Activated naive CD8-positive, alpha-beta T cell treated with anti-CD3 and anti-CD28 coated beads for 36 hours (primary cell): ENCODE measurements around the gene CYP3A4. TPM values are rescaled to one million over a fixed set of nuclear protein-coding genes. Genes with fewer than 3 reads are reported as not detected.
"Not testable (repeated sequence)": the region's sequence is repeated elsewhere in the genome, so short reads cannot be mapped to it uniquely, and the experiment has no call there.

Experiments
- DNase-seq: peaks from one replicate; pipeline ENCODE4 v3.0.0; 2021
- H3K27ac Mint-ChIP-seq: one replicate; pipeline ENCODE4 v1.8.0; 2022; ENCODE audit warnings: mild to moderate bottlenecking, moderate library complexity, mixed read lengths
- H3K27me3 Mint-ChIP-seq: one replicate; pipeline ENCODE4 v1.8.0; 2022; ENCODE audit warnings: mild to moderate bottlenecking, mixed read lengths
- H3K36me3 Mint-ChIP-seq: one replicate; pipeline ENCODE4 v1.8.0; 2021; ENCODE audit warnings: mild to moderate bottlenecking, mixed read lengths
- H3K4me1 Mint-ChIP-seq: one replicate; pipeline ENCODE4 v1.8.0; 2021; ENCODE audit warnings: mixed read lengths
- H3K4me3 Mint-ChIP-seq: one replicate; pipeline ENCODE4 v1.8.0; 2022; ENCODE audit warnings: mild to moderate bottlenecking, moderate library complexity, mixed read lengths
- H3K9me3 Mint-ChIP-seq: one replicate; pipeline ENCODE4 v1.8.0; 2022; ENCODE audit warnings: mixed read lengths
- total RNA-seq, 2 experiments: library from RNA; stranded (reverse); gene quantifications; one replicate each; pipeline ENCODE4 v1.2.3, GENCODE V29; 2021

Gene CYP3A4
- total RNA-seq, 2 experiments from 2014 or later: not detected

DNA sequence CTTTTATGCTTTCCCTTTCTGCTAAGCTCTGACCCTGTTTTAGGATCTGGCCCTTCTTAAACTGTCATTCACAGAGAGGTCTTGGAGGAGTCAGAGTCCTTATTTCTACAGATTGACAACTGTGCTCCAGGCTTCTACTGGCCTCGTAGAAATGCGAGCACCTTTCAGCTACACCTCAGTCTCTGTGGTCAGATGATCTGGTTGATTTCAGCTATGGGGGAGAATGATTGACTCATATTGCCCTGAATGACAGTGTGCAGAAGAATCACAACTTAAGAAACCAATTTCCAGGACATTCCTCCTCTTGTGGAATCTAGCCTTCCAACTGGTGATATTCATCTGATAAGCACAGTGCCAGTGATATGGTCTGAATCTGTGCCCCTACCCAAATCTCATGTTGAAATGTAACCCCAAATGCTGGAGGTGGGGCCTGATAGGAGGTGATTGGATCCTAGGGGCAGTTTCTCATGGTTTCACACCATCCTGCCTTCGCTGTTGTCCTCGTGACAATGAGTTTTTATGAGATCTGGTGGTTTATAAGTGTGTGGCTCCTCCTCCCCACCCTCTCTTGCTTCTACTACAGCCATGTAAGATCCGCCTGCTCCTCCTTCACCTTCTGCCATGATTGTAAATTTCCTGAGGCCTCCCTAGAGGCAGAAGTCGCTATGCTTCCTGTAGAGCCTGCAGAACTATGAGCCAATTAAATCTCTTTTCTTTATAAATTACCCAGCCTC is 35.0 kb downstream of the CYP3A4 start:
- Mint-ChIP-seq H3K4me1 (no peaks in the 10 kb centered on the region), H3K4me3 (no peak overlapping the region), H3K9me3 (peaks cover 2% of the 10 kb centered on the region), H3K36me3 (no peaks in the 10 kb centered on the region), H3K27ac (no peak overlapping the region), H3K27me3 (peaks cover 4% of the 10 kb centered on the region)
- DNase-seq: no peak

DNA sequence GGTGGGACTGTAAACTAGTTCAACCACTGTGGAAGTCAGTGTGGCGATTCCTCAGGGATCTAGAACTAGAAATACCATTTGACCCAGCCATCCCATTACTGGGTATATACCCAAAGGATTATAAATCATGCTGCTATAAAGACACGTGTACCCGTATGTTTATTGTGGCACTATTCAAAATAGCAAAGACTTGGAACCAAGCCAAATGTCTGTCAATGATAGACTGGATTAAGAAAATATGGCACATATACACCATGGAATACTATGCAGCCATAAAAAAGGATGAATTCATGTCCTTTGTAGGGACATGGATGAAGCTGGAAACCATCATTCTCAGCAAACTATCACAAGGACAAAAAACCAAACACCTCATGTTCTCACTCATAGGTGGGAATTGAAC is 37.1 kb downstream of the CYP3A4 start:
- not testable (repeated sequence) for H3K9me3 Mint-ChIP-seq, H3K36me3 Mint-ChIP-seq, DNase-seq, H3K4me1 Mint-ChIP-seq, H3K4me3 Mint-ChIP-seq, H3K27me3 Mint-ChIP-seq, H3K27ac Mint-ChIP-seq

DNA sequence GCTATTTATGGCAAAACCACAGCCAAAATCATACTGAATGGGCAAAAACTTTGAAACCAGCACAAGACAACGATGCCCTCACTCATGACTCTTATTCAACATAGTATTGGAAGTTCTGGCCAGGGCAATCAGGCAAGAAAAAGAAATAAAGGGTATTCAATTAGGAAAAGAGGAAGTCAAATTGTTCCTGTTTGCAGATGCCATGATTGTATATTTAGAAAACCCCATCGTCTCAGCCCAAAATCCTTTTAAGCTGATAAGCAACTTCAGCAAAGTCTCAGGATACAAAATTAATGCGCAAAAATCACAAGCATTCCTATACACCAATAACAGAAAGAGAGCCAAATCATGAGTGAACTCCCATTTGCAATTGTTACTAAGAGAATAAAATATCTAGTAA is 38.6 kb downstream of the CYP3A4 start:
- DNase-seq, H3K9me3 Mint-ChIP-seq, H3K27ac Mint-ChIP-seq: not testable (repeated sequence)

DNA sequence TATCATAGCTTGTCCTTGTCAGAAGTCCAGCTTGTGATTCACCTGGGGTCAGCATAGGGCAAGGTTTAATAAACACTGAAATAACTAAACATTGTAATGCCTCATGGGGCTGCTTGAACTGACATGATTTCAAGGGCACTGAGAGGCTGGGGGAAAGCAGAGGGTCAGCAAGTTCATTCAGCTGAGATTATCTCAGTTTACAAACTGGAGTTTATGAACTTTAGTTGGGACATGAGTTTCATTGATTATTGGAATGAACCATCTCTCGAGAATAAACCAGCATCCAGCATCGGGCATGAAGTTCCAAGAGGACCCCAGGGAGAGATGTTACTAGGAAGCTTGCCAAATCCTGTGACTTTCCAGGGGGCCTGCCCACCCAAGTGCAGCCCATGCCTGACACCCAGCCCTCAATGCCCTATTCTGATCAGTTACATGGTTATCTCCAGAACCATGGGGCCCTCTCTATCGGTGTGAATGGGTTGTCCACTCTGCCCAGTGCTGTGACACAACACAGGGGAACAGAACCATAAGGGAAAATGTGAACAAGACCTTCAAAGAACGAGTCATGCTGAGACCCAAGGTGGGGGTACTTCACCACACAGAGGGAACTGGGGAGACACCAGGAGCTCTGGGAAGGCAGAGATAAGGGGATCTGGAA is 41.1 kb downstream of the CYP3A4 start:
- no peak for DNase-seq
- H3K27ac Mint-ChIP-seq: no peak overlapping the region
- peaks cover 2% of the 10 kb centered on the region for H3K9me3 Mint-ChIP-seq
- peaks cover 16% of the 10 kb centered on the region for H3K36me3 Mint-ChIP-seq
- no peak overlapping the region for H3K4me3 Mint-ChIP-seq
- H3K4me1 Mint-ChIP-seq: peaks cover 3% of the 10 kb centered on the region
- H3K27me3 Mint-ChIP-seq: no peaks in the 10 kb centered on the region

More for the DNA sequence above, 38.6 kb downstream of the CYP3A4 start:
- H3K4me1 Mint-ChIP-seq, H3K4me3 Mint-ChIP-seq, H3K27me3 Mint-ChIP-seq: not testable (repeated sequence)
- H3K36me3 Mint-ChIP-seq: peaks cover 11% of the 10 kb centered on the region

DNA sequence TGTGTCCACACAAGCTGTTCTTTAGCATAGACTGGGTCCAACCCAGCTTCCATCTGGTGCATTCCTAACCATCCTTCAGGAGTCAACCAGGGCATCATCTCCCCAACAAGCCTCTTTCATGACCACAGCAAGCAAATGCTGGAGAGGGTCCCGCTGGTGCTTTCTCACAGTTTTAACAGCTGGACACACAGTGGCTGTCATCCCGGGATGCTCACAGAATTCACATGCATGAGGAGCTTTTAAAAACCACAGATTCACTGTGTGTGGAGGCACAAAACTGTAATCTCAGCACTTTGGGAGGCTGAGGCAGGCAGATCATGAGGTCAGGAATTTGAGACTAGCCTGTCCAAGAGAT is 42.6 kb downstream of the CYP3A4 start:
- H3K9me3 Mint-ChIP-seq: peaks cover 2% of the 10 kb centered on the region
- H3K36me3 Mint-ChIP-seq: peaks cover 20% of the 10 kb centered on the region
- H3K4me3 Mint-ChIP-seq: no peak overlapping the region
- peaks cover 3% of the 10 kb centered on the region for H3K4me1 Mint-ChIP-seq
- H3K27ac Mint-ChIP-seq: no peak overlapping the region
- DNase-seq: no peak
- H3K27me3 Mint-ChIP-seq: no peaks in the 10 kb centered on the region

DNA sequence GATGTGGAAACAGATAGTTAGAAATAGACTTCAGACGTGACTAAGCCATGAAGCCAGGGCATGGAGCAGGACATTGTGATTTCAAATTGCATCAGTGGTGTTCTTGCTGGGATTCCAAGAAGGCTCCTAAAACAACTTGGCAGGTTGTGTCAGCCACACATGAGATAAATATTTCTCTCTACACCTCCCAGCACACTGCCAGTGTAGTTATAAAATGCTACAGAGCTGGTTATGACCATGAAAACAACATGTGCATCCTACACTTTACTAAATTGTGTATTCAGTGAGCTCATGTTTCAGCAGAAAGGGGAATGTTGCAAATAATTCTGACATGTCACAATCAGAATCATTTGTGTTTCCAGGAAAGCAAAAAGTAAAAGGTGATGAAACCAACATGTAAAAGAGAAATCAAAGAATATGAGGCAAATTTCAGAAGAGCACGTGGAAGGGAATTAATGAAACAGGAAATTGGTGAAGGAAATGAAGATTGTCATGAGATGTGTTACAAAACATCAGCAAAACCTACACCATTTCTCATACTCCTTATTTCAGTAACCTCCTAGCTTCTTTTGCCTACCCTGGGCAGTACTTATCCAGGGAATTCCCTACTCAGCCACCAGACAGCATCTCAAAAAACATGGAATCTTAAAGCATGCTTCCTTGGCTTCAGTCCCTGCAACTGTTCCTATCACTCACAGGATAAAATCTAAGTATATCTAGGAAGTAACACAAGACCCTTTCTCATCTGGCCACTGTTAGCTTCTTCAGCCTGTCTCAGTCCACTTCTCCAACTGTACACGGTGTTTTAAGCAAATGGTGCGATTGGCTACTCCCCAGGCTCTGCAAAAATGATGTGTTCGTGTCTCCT is 43.2 kb downstream of the CYP3A4 start:
- peaks cover 2% of the 10 kb centered on the region for H3K9me3 Mint-ChIP-seq
- peaks cover 20% of the 10 kb centered on the region for H3K36me3 Mint-ChIP-seq
- peak overlapping the region; percentile 54 for H3K27ac Mint-ChIP-seq
- no peak overlapping the region for H3K4me3 Mint-ChIP-seq
- DNase-seq: no peak
- H3K27me3 Mint-ChIP-seq: no peaks in the 10 kb centered on the region
- H3K4me1 Mint-ChIP-seq: peaks cover 3% of the 10 kb centered on the region

DNA sequence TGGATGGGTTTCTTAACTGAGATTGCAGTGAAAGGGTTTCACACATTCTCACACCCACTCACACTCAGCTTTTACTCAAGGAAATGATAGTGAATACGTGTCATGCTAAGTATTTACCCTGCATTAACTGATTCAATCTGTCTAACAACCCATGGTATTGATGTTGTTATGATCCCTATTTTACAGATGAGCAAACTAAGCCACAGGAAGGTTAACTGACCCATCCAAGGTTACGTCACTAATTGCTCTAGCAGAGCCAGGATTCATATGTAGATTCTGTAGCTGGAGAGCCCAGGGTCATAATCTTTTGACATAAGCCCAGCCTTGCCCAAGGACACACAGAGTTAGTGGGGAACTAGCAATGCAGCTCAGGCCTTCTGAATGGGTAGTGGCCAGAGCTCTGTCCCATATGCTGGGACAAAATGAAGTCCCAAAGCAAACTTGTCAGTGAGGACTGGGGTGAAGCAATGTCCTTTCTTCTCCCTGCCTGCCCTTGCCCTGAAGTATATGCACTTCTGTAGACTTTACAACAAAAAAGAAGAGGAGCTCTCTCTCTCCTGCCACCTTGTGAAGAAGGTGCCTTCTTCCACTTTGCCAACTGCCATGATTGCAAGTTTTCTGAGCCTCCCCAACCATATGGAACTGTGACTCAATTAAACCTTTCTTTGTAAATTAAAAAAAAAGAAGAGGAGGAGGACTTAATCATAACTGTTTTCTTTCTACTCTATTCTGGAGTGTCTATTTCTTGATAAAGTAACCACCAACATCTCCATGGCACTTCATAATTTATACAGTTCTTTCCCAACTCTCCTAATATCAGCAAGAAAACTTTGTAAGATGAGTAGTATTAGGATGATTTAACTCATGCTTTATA is 44.0 kb downstream of the CYP3A4 start:
- peaks cover 20% of the 10 kb centered on the region for H3K36me3 Mint-ChIP-seq
- H3K9me3 Mint-ChIP-seq: no peaks in the 10 kb centered on the region
- H3K4me1 Mint-ChIP-seq: peaks cover 3% of the 10 kb centered on the region
- no peaks in the 10 kb centered on the region for H3K27me3 Mint-ChIP-seq
- no peak overlapping the region for H3K4me3 Mint-ChIP-seq
- no peak overlapping the region for H3K27ac Mint-ChIP-seq
- DNase-seq: no peak

DNA sequence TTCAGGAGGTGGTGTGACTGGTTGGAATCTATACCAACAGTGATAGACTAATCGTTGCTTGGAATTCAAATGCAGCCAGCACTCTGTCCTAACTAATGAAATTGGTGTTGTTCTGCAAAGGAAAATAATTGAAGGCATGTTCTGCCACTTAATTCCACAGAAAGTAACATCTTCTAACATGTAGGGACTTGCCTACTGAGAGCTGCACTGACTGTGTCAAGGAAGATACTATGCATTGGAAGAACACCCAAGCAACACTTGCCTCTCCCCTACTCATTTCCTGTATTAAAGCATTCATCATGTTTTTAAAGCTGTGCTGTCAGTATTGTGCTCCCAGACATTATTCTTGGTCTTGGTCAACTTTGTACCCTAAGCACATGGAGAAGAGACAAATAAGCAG is 46.3 kb downstream of the CYP3A4 start:
- DNase-seq: no peak
- no peaks in the 10 kb centered on the region for H3K27me3 Mint-ChIP-seq
- H3K36me3 Mint-ChIP-seq: peaks cover 20% of the 10 kb centered on the region
- H3K27ac Mint-ChIP-seq: no peak overlapping the region
- H3K9me3 Mint-ChIP-seq: no peaks in the 10 kb centered on the region
- peaks cover 6% of the 10 kb centered on the region for H3K4me1 Mint-ChIP-seq
- no peak overlapping the region for H3K4me3 Mint-ChIP-seq

DNA sequence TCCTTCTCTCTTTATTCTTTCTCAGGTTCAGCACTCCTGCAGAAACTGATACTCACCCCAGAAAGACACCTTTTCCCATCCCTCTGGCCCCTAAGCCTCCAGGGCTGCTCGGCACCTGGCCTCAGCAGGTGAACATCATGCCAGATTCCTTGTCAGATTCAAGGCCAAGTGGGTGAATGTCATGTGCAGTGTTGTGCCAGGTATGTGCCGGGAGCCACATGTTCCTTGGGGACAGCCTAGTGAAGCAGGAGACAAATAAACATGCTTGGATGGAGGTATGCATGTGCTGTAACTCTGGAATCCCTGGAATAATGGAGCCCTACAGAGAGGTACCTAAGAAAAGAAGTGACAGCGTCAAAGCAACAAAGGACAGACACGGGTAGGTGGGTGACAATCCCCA is 47.3 kb downstream of the CYP3A4 start:
- DNase-seq, H3K4me3 Mint-ChIP-seq, H3K27me3 Mint-ChIP-seq, H3K9me3 Mint-ChIP-seq, H3K27ac Mint-ChIP-seq: not testable (repeated sequence)
- Mint-ChIP-seq H3K4me1 (peaks cover 13% of the 10 kb centered on the region), H3K36me3 (peaks cover 17% of the 10 kb centered on the region)

DNA sequence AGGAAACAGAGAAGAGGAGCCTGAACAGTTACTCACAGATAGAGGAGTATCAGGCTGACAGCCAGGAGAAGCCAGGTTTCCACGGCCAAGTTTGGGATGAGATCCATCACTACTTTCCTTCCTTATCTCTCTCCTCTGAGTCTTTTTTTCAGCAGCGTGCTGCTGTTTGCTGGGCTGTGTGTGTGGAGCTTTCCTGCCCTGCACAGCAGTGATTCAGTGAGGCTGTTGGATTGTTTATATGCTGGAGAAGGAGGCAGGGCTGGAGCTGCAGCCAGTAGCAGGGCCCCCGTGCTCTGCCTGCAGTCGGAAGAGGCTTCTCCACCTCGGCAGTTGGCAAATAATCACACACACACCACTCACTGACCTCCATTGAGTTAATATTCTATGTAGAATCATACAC is 49.0 kb downstream of the CYP3A4 start, which contains the start of gene CYP3A7:
Gene CYP3A7 (minus strand): TSS at position 210 of the 400 bp plus-strand sequence. CDS start 103 bp downstream, at position 107.
- Mint-ChIP-seq H3K27me3 (no peaks in the 10 kb centered on the region), H3K27ac (no peak within 1 kb of the TSS), H3K9me3 (no peaks in the 10 kb centered on the region), H3K36me3 (peaks cover 9% of the 10 kb centered on the region), H3K4me3 (no peak within 1 kb of the TSS), H3K4me1 (peaks cover 12% of the 10 kb centered on the region)
- DNase-seq: no peak

DNA sequence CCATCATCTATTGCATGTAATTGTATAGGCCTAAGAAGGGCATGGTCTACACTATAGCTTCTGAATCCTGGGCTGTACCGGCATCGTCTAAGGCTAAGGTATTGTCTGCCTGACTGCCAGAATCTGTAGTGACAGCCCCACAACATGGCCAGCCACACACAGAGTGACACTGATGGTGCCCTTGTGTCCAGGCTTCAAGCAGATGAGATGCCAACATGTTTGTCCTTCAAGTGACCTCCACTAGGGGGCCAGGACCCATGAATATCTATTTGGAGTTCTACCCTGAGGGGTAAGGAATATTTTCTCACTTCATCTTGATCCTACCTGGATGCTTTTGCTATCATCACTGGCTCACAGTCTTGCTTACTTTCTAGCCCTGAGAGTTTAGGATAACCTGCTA is 50.5 kb downstream of the CYP3A4 start:
- H3K27ac Mint-ChIP-seq: no peak overlapping the region
- peaks cover 12% of the 10 kb centered on the region for H3K4me1 Mint-ChIP-seq
- no peaks in the 10 kb centered on the region for H3K9me3 Mint-ChIP-seq
- H3K27me3 Mint-ChIP-seq: no peaks in the 10 kb centered on the region
- H3K36me3 Mint-ChIP-seq: peaks cover 6% of the 10 kb centered on the region
- DNase-seq: no peak
- H3K4me3 Mint-ChIP-seq: no peak overlapping the region

DNA sequence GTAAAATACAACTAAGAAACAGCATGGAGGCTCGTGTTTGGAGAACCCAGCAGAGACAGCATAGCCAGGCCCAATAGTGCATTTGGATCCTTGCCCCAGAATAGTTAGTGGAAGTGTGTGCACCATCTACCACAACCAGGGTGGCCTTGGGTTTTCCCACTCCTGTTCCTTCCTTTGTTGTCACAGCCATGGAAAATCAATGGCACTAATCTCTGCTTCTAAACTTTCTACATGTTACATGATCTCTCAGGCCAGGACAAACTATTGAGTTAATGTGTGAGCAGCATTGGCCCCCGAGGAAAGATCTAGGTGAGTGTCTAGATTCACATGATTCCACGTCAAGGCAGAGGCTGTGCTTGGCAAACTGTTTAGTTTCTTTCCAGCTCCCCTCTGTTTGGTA is 51.0 kb downstream of the CYP3A4 start:
- no peak overlapping the region for H3K4me3 Mint-ChIP-seq
- no peaks in the 10 kb centered on the region for H3K9me3 Mint-ChIP-seq
- H3K36me3 Mint-ChIP-seq: peaks cover 6% of the 10 kb centered on the region
- H3K27ac Mint-ChIP-seq: no peak overlapping the region
- no peak for DNase-seq
- H3K4me1 Mint-ChIP-seq: peaks cover 12% of the 10 kb centered on the region
- H3K27me3 Mint-ChIP-seq: no peaks in the 10 kb centered on the region

DNA sequence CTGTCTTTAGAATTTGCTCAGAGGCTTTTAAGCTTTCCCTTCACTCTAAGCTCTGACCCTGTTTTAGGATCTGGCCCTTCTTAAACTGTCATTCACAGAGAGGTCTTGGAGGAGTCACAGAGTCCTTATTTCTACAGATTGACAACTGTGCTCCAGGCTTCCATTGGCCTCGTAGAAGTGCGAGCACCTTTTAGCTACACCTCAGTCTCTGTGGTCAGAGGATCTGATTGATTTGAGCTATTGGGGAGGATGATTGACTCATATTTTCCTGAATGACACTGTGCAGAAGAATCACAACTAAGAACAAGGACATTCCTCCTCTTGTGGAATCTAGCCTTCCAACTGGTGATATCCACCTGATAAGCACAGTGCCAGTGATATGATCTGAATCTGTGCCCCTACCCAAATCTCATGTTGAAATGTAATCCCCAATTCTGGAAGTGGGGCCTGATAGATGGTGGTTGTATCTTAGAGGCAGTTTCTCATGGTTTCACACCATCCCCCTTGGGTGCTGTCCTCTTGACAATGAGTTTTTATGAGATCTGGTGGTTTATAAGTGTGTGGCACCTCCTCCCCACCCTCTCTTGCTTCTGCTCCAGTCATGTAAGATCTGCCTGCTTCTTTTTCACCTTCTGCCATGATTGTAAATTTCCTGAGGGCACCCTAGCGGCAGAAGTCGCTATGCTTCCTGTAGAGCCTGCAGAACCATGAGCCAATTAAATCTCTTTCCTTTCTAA is 52.2 kb downstream of the CYP3A4 start:
- Mint-ChIP-seq H3K27ac (peak overlapping the region; percentile 21), H3K4me1 (peaks cover 12% of the 10 kb centered on the region), H3K27me3 (no peaks in the 10 kb centered on the region), H3K9me3 (no peaks in the 10 kb centered on the region), H3K36me3 (peaks cover 5% of the 10 kb centered on the region), H3K4me3 (no peak overlapping the region)
- DNase-seq: peak; percentile 19

DNA sequence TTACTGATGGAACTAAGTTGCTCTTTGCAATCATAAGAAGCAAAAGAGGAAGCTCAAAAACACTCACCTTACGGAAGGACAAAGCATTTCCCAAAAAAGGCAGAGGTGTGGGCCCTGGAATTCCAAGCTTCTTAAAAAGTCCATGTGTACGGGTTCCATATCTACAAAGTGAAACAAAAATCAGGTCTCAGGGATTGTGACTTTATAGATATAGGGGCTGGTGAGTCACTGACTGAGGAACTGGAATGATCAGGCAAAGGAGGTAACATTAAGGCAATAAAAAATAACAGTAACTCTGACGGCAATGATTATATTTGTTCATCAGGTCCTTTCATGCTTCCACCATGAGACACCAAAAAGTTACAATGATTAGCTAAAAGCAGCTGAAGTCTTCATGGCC is 53.0 kb downstream of the CYP3A4 start:
- Mint-ChIP-seq H3K27me3 (no peaks in the 10 kb centered on the region), H3K36me3 (peaks cover 2% of the 10 kb centered on the region), H3K4me1 (peaks cover 12% of the 10 kb centered on the region), H3K9me3 (no peaks in the 10 kb centered on the region), H3K27ac (no peak overlapping the region), H3K4me3 (no peak overlapping the region)
- no peak for DNase-seq
